SK-MEL-5 (cell line): ENCODE data around the gene ARVCF. TPM values are rescaled to one million over a fixed set of nuclear protein-coding genes. Genes with fewer than 3 reads are reported as not detected.

ENCODE experiments used
- DNase-seq: peaks from one replicate; pipeline ENCODE4 v3.0.0-alpha.2; 2016; ENCODE audit warnings: low read depth, low spot score
- in situ Hi-C: cut with HindIII; loops from 2 replicates; pipeline ENCODE4 v1.10.0; 2016; ENCODE audit warnings: low sequenced_read_pairs, high pct_unique_total_duplicates, low pct_unique_long_range_greater_than_20kb
- polyA plus RNA-seq, 2 experiments: library from polyadenylated mRNA; depleted of rRNA; stranded (reverse); fragments of >200 nt; gene quantifications; 2 replicates each; pipeline ENCODE4 v1.2.3, GENCODE V29; 2015
- total RNA-seq: library from RNA; depleted of rRNA; stranded (reverse); fragments of >200 nt; shearing (Covaris generic); gene quantifications from 2 replicates; pipeline ENCODE4 v1.2.3, GENCODE V29; 2014; rRNA removed

Gene ARVCF, protein sequence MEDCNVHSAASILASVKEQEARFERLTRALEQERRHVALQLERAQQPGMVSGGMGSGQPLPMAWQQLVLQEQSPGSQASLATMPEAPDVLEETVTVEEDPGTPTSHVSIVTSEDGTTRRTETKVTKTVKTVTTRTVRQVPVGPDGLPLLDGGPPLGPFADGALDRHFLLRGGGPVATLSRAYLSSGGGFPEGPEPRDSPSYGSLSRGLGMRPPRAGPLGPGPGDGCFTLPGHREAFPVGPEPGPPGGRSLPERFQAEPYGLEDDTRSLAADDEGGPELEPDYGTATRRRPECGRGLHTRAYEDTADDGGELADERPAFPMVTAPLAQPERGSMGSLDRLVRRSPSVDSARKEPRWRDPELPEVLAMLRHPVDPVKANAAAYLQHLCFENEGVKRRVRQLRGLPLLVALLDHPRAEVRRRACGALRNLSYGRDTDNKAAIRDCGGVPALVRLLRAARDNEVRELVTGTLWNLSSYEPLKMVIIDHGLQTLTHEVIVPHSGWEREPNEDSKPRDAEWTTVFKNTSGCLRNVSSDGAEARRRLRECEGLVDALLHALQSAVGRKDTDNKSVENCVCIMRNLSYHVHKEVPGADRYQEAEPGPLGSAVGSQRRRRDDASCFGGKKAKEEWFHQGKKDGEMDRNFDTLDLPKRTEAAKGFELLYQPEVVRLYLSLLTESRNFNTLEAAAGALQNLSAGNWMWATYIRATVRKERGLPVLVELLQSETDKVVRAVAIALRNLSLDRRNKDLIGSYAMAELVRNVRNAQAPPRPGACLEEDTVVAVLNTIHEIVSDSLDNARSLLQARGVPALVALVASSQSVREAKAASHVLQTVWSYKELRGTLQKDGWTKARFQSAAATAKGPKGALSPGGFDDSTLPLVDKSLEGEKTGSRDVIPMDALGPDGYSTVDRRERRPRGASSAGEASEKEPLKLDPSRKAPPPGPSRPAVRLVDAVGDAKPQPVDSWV
- total RNA-seq: 4.9 and 5.4 TPM in 2 replicates
- polyA plus RNA-seq (2015; cell fraction: cytosol; rRNA removed): 3.8 and 4.1 TPM in 2 replicates
- polyA plus RNA-seq (2015; cell fraction: nucleus; rRNA removed): 43.0 and 46.9 TPM in 2 replicates

DNA sequence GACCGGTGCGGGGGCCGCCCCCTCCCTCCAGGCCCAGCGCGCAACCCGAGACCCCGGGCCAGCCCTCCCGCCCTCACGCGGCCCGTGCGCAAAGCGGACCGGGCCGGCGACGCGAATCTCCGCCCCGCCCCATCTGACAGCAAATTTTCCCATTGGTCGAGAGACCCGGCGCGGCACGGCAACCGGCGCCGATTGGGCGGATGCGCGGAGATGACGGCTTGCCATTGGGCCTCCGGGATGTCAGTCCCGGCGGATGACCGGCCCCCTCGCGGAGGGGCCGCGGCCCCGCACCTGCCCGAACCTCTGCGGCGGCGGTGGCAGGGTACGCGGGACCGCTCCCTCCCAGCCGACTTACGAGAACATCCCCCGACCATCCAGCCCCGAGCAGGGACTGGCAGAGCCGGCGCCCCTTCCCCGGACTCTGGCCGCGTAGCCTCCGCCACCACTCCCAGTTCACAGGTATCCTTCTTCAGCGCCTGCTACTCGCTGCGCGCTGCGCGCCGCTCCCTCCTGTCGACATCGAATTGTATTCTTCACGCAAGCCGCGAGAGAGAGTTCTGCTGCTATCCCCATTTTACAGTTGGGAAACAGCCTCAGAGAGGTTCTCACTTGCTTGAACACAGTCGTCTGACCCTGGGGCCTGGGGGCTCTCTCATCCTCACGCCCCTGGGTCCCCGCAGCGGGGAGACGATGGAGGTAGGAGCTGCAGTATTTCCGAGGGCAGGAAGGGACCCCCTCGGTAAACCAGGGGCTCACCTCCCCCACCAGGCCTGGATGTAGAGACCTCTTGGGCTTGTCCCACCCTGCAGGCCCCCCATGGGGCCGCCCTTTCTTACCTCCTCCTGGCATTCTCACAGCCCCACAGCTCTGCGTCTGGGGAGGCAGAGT lies at the start of gene ARVCF:
ARVCF (minus strand) TSS at position 90 of the 888 bp plus-strand sequence. CDS start 26,029 bp downstream, outside the sequence.
- peak; percentile 88 for DNase-seq
- in situ Hi-C loops: no loop called here

DNA sequence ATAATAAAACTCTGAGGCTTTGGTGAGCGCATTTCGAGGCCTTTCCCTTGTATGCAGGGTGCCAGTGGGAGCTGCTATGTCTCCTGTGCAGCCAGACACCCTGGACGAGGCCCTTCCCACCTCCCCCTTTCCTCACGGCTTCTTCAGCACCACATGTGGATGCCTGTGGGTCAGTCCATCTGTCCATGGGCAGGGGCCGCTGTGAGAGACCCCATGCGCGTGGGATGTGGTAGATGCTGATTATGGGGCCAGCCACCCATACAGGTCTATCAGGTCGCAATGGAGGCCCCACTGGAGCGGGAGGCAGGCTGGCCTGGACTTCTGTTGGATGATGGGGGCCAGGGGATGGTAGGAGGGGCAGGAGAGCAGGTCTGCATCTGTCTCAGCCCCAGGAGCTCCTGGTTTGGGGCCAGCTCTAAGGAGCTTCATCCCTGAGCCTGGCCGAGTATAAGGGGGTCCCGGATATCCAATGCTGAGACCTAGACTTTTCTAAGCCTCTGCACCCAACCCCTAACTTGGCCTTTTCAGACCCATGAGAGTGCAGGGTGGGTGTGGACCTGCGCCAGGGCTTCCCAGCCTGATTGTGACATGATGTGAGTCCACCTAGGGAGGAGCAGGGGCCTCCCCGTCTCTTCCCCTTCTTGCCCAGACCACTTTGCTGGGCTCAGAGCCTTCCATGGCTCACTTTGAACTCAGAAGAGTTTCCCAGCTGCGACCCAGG lies 49.4 kb upstream of the ARVCF start:
- in situ Hi-C loops: no loop called here

DNA sequence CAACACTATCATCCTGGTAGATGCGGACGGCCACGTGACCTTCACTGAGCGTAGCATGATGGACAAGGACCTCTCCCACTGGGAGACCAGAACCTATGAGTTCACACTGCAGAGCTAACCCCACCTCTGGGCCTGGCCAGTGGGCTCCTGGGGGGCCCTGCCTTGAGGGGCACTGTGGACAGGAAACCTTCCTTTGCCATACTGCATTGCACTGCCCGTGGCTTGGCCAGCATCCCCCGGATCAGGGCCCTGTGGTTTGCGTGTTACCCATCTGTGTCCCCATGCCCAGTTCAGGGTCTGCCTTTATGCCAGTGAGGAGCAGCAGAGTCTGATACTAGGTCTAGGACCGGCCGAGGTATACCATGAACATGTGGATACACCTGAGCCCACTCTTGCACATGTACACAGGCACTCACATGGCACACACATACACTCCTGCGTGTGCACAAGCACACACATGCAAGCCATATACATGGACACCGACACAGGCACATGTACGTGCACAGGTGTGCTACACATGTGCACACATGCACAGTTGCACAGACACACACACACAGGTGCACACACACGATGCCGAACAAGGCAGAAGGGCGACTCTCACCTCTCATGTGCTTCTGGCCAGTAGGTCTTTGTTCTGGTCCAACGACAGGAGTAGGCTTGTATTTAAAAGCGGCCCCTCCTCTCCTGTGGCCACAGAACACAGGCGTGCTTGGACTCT lies 48.1 kb upstream of the ARVCF start:
- in situ Hi-C loops: no loop called here
- no peak for DNase-seq

More for the DNA sequence above, 49.4 kb upstream of the ARVCF start:
- DNase-seq: no peak

- in situ Hi-C loops: no loop called here
- no peak for DNase-seq
Measured at GRCh38 chr22:20064140-20064480, 47.5 kb upstream of the ARVCF start.

DNA sequence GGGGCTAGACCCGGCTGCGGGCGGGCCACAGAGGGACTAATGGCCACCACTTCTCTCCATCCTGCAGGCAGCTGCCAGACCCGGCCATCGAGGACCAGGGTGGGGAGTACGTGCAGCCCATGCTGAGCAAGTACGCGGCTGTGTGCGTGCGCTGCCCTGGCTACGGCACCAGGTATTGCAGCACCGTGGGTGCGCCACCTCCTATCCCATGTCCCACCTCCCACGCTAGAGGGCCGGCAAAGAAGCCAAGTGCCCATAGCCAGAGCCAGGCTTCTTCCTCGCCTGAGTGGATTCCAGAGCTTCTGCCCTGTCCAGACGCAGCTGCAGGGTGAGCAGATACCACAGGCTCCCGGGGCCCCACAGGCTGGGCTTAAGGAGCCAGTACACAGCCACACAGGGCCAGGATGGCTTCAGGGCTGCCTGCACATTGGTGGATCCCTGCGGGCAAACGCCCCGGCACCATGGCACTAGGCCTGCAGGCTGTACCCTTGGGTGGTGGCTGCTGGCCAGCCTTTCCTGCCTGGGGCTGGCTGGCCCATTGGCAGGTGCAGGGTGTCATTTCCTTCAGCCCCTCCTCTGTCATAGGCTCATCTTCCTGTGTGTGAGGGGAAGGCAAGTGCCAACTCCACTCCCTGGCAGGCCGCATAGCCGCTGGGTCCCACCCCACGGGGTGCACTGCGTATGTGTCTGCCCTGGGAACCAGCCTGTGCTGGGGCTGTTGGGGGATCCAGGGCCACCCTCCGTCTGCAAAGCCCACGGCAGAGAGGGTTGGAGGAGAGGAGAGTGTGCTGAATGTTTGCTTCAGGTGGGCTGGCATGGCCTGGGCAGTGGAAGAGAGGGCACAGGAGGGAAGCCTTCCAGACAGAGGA lies 46.9 kb upstream of the ARVCF start:
- no peak for DNase-seq
- in situ Hi-C loops: no loop called here

DNA sequence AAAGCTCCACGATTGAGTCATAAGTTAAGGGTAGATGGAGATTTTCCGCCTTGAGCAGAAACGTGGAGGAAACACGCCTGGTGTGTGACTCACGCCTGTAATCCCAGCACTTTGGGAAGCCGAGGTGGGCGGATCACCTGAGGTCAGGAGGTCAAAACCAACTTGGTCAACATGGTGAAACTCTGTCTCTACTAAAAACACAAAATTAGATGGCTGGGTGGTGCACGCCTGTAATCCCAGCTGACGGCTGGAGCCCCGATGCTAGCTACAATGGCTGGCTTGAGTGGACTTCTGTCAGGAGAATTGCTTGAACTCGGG lies 46.1 kb upstream of the ARVCF start:
- in situ Hi-C loops: no loop called here
- DNase-seq: no peak

DNA sequence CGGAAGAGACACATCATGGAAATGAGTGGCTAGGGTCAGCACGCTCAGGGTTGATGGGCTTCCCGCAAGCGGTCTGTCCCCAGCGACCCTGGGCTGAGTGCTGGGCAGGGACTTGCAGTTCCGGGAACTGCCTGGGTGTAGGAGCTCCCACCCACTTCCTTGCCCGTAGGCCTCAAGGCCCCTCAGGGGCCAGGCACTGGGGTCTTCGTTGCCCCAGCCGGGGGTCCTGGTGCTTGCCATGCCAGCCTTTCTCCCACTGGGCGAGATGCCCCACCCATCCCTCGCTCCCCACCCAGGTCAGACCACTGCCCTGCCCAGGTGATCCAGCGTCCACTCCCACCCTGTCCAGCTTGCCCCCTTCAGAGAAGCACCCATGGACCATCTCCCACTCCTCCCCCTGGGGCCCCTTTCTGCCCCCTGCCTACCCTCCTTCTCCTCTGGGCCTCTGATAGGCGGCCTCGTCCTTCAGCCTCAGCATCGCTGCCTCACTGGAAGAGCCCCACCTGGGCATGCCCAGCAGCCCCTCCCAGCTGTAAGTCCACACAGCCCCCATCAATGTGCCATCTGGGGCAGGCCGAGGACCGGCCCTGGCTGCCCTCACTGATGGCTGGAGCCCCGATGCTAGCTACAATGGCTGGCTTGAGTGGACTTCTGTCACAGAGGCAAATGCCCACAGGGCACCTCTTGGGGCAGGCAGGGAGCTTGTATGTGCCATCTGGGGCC lies 45.6 kb upstream of the ARVCF start:
- DNase-seq: no peak
- in situ Hi-C loops: no loop called here

DNA sequence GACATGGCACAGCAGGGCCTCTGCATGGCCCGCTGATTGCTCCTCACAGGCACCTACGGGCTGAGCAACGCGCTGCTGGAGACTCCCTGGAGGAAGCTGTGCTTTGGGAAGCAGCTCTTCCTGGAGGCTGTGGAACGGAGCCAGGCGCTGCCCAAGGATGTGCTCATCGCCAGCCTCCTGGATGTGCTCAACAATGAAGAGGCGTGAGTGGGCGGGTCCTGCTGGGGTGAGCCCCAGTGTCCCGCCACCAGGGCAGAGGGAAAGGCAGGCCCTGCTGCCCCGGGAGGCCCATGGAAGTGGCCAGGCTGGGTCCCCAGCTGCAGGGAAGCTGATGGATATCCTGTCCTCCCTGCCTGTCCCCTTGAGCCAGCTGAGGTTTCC lies 44.8 kb upstream of the ARVCF start:
- DNase-seq: no peak

GRCh38 chr22:20060700-20061480 lies 44.3 kb upstream of the ARVCF start:
- in situ Hi-C loops: no loop called here
- no peak for DNase-seq

More for the DNA sequence above, 44.8 kb upstream of the ARVCF start:
- in situ Hi-C loops: no loop called here

DNA sequence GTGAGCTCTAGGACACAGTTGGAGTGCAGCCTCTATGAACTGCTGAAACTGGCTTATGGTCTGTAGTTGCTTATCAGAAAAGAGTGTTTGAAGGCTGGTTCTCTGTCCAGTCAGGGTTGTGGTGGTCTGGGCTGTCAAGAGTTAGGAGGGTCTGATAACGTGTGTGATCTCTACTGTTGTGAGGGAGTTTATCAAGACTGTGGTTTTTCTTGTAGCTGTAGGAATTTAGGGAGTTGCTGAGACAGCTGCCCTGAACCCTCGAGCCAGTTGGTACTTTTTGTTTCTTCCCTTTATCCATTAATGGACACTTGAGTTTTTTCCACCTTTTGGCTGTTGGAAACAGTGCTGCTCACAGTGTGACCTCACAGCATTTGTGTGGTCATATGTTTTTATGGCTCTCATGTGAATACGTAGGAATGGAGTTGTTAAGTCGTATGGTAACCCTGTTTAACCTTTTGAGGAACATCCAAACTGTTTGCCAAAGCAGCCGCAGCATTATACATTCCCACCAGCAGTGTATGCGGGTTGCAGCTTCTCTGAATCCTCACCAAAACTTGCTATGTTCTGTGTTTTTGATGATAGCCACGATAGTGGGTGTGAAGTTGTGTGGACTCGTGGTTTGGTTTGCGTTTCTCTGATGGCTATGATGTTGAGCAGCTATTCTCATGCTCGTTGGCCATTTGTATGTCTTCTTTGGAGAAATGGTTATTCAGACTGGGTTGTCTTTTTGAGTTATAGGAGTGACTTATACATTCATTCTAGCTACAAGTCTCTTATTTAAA lies 42.6 kb upstream of the ARVCF start:
- in situ Hi-C loops: no loop called here
- no peak for DNase-seq

- no peak for DNase-seq
- in situ Hi-C loops: no loop called here
Measured at GRCh38 chr22:20057596-20058268, 41.1 kb upstream of the ARVCF start.

DNA sequence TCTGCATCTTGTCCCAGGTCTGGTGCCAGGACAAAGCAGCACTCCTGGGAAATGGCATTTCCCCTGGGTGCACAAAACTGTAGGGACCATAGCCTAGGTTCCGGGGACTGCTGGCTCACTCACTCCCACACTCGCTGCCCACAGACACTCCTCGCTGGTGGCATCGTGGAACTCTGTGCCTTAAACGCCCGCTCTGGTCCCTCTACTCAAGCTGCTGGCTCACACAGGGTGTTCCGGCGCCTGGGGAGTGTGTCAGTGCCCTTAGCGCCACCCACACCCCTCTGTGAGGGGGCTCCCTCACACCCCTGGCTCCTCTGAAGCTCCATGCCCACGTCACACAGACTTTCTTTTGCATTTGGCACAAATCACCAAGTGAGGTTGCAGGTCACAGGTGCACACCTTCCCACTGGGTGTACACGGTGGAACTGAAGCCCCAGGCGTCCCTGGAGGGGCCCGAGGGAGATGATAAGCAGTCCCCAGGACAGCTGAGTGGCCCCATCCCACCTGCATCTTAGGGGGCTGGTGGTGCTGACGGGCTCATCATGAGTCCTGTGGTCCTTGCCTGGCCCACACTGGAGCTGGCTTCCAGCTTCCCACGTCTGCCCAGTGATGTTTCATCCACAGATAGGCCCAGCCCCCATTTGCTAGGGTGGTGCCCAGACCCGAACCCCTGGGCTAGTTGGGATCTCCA lies 40.2 kb upstream of the ARVCF start:
- DNase-seq: no peak
- in situ Hi-C loops: no loop called here

GRCh38 chr22:20056161-20056560 lies 39.5 kb upstream of the ARVCF start:
- no peak for DNase-seq
- in situ Hi-C loops: no loop called here
